ENCODE measurements around the gene IL17D.
A peak's percentile ranks its signal among the peaks of the same experiment; 100 is the strongest.

The IL17D gene

GRCh38 chr13:20691616-20692015, 11.9 kb upstream of the IL17D start:
- DNase-seq (ENCODE audit: low read depth), result no peak

- DNase-seq (ENCODE audit: low read depth), result no peak
Measured at GRCh38 chr13:20696073-20696472, 7.4 kb upstream of the IL17D start.

- no peak for DNase-seq (ENCODE audit: low read depth)
Measured at GRCh38 chr13:20699715-20700114, 3.8 kb upstream of the IL17D start.

- DNase-seq (ENCODE audit: low read depth), result no peak
Measured at GRCh38 chr13:20700288-20700687, 3.2 kb upstream of the IL17D start.

- no peak for DNase-seq (ENCODE audit: low read depth)
Measured at GRCh38 chr13:20701461-20701860, 2.0 kb upstream of the IL17D start.

GRCh38 chr13:20702530-20702914, 977 bp upstream of the IL17D start:
- DNase-seq (ENCODE audit: low read depth), result no peak

GRCh38 chr13:20703780-20704458, 420 bp downstream of the IL17D start:
- peak; percentile 47 for DNase-seq (ENCODE audit: low read depth)

- no peak for DNase-seq (ENCODE audit: low read depth)
Measured at GRCh38 chr13:20704459-20705069, 1.1 kb downstream of the IL17D start.

- no peak for DNase-seq (ENCODE audit: low read depth)
Measured at GRCh38 chr13:20706661-20707060, 3.2 kb downstream of the IL17D start.

- no peak for DNase-seq (ENCODE audit: low read depth)
Measured at GRCh38 chr13:20708216-20708615, 4.7 kb downstream of the IL17D start.

GRCh38 chr13:20709369-20709768, 5.9 kb downstream of the IL17D start:
- no peak for DNase-seq (ENCODE audit: low read depth)

GRCh38 chr13:20709782-20710181, 6.3 kb downstream of the IL17D start:
- DNase-seq (ENCODE audit: low read depth), result no peak

- DNase-seq (ENCODE audit: low read depth), result no peak
Measured at GRCh38 chr13:20711301-20712044, 8.0 kb downstream of the IL17D start.

GRCh38 chr13:20713014-20713376, 9.5 kb downstream of the IL17D start:
- no peak for DNase-seq (ENCODE audit: low read depth)

GRCh38 chr13:20713751-20714150, 10.3 kb downstream of the IL17D start:
- no peak for DNase-seq (ENCODE audit: low read depth)

- no peak for DNase-seq (ENCODE audit: low read depth)
Measured at GRCh38 chr13:20714161-20714560, 10.7 kb downstream of the IL17D start.

GRCh38 chr13:20714563-20715329, 11.2 kb downstream of the IL17D start:
- DNase-seq (ENCODE audit: low read depth), result no peak

- no peak for DNase-seq (ENCODE audit: low read depth)
Measured at GRCh38 chr13:20715330-20715712, 11.8 kb downstream of the IL17D start.

- no peak for DNase-seq (ENCODE audit: low read depth)
Measured at GRCh38 chr13:20716951-20717350, 13.5 kb downstream of the IL17D start.

GRCh38 chr13:20717581-20718542, 14.4 kb downstream of the IL17D start:
- no peak for DNase-seq (ENCODE audit: low read depth)

GRCh38 chr13:20718958-20719566, 15.6 kb downstream of the IL17D start:
- no peak for DNase-seq (ENCODE audit: low read depth)
